ENCODE measurements around the gene TST. TPM values are rescaled to one million over a fixed set of nuclear protein-coding genes. Genes with fewer than 3 reads are reported as not detected.

The TST gene
- total RNA-seq: 35.7 and 47.8 TPM in 2 replicates

DNA sequence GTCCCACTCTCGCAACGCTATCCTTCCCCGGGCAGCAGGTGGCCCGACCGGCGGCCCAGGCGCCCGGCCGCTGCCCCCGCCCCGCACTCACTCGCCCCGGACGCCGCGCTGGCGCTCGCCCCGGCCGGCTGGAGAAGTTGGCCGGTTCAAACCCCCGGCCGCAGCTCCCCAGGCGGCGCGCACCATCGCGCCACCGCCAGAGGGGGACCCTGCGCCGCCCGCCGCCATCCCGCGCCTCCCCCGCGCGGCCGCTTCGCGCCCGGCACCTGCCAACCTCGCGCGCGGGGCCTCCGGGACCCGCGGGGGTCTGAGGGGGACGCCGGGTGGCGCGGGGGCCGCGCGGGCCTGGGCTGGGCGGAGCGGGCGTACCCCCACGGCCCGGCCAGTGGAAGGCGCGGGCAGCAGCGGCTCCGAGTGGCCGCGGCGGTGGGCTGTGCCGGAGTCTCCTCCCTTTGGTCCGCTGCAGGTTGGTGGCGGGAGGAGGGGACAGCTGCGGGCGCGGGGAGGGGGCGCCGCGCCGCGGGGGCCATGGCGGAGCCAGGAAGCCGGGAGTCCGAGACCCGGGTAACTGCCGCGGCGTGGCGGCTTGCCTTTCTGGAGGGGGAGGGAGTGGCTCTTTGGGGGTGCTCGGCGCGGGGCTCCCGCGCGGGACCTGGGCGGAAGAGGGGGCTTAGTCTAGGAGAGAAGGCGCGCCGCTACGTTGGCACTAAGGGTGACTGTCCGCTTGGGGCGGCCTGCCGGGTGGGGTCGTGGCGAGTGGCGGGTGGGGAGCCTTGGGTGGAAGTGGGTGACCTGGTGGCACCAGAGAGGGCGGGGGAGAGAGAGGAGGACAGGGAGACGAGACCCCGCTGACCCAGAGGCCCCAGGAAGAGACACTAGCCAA is at the start of gene TST, which contains the start of gene MPST:
TSS of gene TST (minus strand) at position 139 of the 883 bp plus-strand sequence. CDS start 715 bp downstream, outside the sequence.
TSS of gene MPST (plus strand) at position 434 of the 883 bp plus-strand sequence. CDS start at position 529, 95 bp downstream.

DNA sequence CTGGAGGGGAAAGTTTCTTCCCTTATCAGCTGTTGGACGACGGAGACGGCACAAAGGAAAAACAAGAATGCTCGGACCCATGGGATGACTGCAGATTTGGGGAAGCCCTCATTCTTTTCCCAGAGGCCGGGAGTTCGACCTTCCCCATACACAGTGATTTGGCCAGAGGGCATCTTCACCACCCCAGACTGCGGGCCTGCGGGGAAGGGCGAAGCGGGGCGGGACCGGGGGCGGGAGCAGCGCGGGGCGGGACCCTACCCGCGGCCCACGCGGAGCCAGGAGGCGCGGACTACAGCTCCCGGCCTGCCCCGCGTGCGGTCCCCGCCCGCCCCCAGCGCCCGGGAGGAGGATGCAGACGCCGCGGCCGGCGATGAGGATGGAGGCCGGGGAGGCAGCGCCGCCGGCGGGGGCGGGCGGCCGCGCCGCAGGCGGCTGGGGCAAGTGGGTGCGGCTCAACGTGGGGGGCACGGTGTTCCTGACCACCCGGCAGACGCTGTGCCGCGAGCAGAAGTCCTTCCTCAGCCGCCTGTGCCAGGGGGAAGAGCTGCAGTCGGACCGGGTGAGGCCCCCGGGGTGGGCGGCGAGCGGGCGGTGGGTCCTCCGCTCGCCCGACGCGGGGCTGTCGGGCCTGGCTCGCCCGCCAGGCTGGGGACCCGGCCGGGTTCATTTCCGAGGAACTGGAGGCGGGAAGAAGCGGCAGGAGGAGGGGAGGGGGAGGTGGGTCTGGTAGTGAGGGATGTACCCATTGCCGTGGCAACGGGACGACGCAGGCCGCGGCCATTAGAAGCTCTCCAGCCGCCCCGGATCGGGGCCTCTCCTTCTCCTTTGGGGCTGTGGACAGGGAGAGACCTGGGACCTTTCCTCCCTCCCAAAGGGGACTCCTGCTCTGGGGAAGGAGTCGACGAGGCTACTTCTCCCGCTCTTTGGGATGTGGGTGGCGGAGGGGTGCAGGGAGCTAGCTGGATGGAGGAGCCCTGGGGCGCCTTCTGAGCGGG is 32.4 kb upstream of the TST start, which contains the start of gene KCTD17:
TSS of gene KCTD17 (plus strand) at position 352 of the 995 bp plus-strand sequence. CDS start at position 371, 19 bp downstream.

Other genes with a start within 250 kb of the TST start
- gene IFT27, start 243.3 kb downstream of the TST start, total RNA-seq: 10.0 and 12.6 TPM in 2 replicates
- gene PVALB, start 202.4 kb downstream of the TST start, total RNA-seq: not detected in 2 replicates
- gene NCF4, start 158.4 kb downstream of the TST start, total RNA-seq: not detected in 2 replicates
- gene CSF2RB, start 105.8 kb downstream of the TST start, total RNA-seq: 6.5 and 8.9 TPM in 2 replicates
- gene MPST, start 295 bp upstream of the TST start, total RNA-seq: 83.9 and 93.9 TPM in 2 replicates
- 16.4 and 52.7 TPM in 2 replicates for gene KCTD17, start 32.3 kb upstream of the TST start, total RNA-seq
- gene TMPRSS6, start 90.3 kb upstream of the TST start, total RNA-seq: not detected in 2 replicates
- not detected in 2 replicates for gene IL2RB, start 130.5 kb upstream of the TST start, total RNA-seq
- 2.8 and 4.5 TPM in 2 replicates for gene C1QTNF6, start 168.8 kb upstream of the TST start, total RNA-seq
- gene SSTR3, start 193.0 kb upstream of the TST start, total RNA-seq: not detected in 2 replicates
- 9.9 and 18.6 TPM in 2 replicates for gene RAC2, start 224.8 kb upstream of the TST start, total RNA-seq